IMR-90 (cell line): ENCODE results near the gene SPPL2A. TPM values are rescaled to one million over a fixed set of nuclear protein-coding genes. Genes with fewer than 3 reads are reported as not detected.

ENCODE experiments used
- ATAC-seq: fragments of 200-7000 bp; cut with Tn5 transposase; 2 replicates; pipeline ENCODE4 v1.9.1; 2020; ENCODE audit warnings: low read depth, mild to moderate bottlenecking, moderate library complexity
- BruUV-seq: library from RNA; stranded (reverse); fragments of 400-500 nt; replicated peaks from 2 replicates; lab custom pipeline; 2021; lab: Mats Ljungman, UMichigan
- CTCF ChIA-PET: fragments of 300-600 bp; formaldehyde crosslinking; extraction: SDS; loops from one replicate; lab custom pipeline; 2021; ENCODE audit warnings: antibody characterized with exemption; lab: Yijun Ruan, JAX
- POLR2A ChIA-PET: fragments of 300-600 bp; sonication (Branson Sonifier 250); formaldehyde crosslinking; loops from one replicate; lab custom pipeline; 2022; ENCODE audit warnings: antibody characterized with exemption; ENCODE audit not compliant: unreplicated experiment; lab: Charles Lee
- DNase-seq: peaks from one replicate; pipeline ENCODE4 v3.0.0; 2013
- H2AFZ ChIP-seq: replicated peaks from 2 replicates; pipeline ENCODE3; 2013; ENCODE audit warnings: low read length, mild to moderate bottlenecking; ENCODE audit not compliant: poor library complexity
- H2AK5ac ChIP-seq: 2 replicates; pipeline ENCODE4 v1.6.1; 2013; ENCODE audit warnings: low read depth, low read length, inconsistent platforms
- H2AK9ac ChIP-seq: replicated peaks from 2 replicates; pipeline ENCODE3; 2013; ENCODE audit warnings: mild to moderate bottlenecking, low read depth, low read length, moderate library complexity; ENCODE audit not compliant: poor library complexity
- H2BK120ac ChIP-seq: 2 replicates; pipeline ENCODE4 v1.6.1; 2013; ENCODE audit warnings: low read depth, low read length, inconsistent platforms
- H2BK15ac ChIP-seq: 3 replicates; pipeline ENCODE4 v1.6.1; 2013; ENCODE audit warnings: low read depth, low read length, inconsistent platforms
- H2BK20ac ChIP-seq: 2 replicates; pipeline ENCODE4 v1.6.1; 2013; ENCODE audit warnings: low read depth, mild to moderate bottlenecking, inconsistent platforms, low read length, moderate library complexity
- H2BK5ac ChIP-seq: 2 replicates; pipeline ENCODE4 v1.6.1; 2013; ENCODE audit warnings: mild to moderate bottlenecking, low read depth, low read length, inconsistent platforms; ENCODE audit not compliant: poor library complexity, severe bottlenecking
- H3K14ac ChIP-seq: replicated peaks from 2 replicates; pipeline ENCODE4 v1.6.1; 2013; ENCODE audit warnings: low read depth, low read length, inconsistent platforms
- H3K18ac ChIP-seq: 2 replicates; pipeline ENCODE4 v1.6.1; 2013; ENCODE audit warnings: low read depth, low read length, control low read depth
- H3K23ac ChIP-seq: 2 replicates; pipeline ENCODE4 v1.6.1; 2013; ENCODE audit warnings: low read depth, low read length, inconsistent platforms
- H3K27ac ChIP-seq: 2 replicates; pipeline ENCODE4 v1.5.1; 2013; ENCODE audit warnings: mild to moderate bottlenecking, control low read depth, low read length; ENCODE audit not compliant: insufficient read depth
- H3K27me3 ChIP-seq: 2 replicates; pipeline ENCODE4 v1.6.1; 2013; ENCODE audit warnings: low read length; ENCODE audit not compliant: control insufficient read depth, insufficient read depth
- H3K36me3 ChIP-seq: 2 replicates; pipeline ENCODE4 v1.6.1; 2013; ENCODE audit warnings: low read length, mixed read lengths; ENCODE audit not compliant: control insufficient read depth, insufficient read depth
- H3K4ac ChIP-seq: 2 replicates; pipeline ENCODE4 v1.6.1; 2013; ENCODE audit warnings: low read depth, low read length, inconsistent platforms
- H3K4me1 ChIP-seq: 2 replicates; pipeline ENCODE4 v1.6.1; 2013; ENCODE audit warnings: low read length, mixed read lengths; ENCODE audit not compliant: control insufficient read depth, insufficient read depth
- H3K4me2 ChIP-seq: 2 replicates; pipeline ENCODE4 v1.6.1; 2013; ENCODE audit warnings: low read depth, mild to moderate bottlenecking, control low read depth, low read length, moderate library complexity
- H3K4me3 ChIP-seq: 2 replicates; pipeline ENCODE4 v1.5.1; 2013; ENCODE audit warnings: low read depth, mild to moderate bottlenecking, control low read depth, low read length, moderate library complexity; ENCODE audit not compliant: insufficient read depth
- H3K56ac ChIP-seq: 2 replicates; pipeline ENCODE4 v1.6.1; 2013; ENCODE audit warnings: low read length, inconsistent platforms; ENCODE audit not compliant: insufficient read depth; ENCODE audit errors: extremely low read depth
- H3K79me1 ChIP-seq, 2 experiments: 2 replicates each; pipeline ENCODE4 v1.6.1; 2013; ENCODE audit warnings: low read length in 2 of 2, inconsistent platforms in 1 of 2, low read depth in 1 of 2
- H3K9ac ChIP-seq: 2 replicates; pipeline ENCODE4 v1.6.1; 2013; ENCODE audit warnings: low read depth, low read length, control low read depth
- H3K9me1 ChIP-seq: 2 replicates; pipeline ENCODE4 v1.6.1; 2013; ENCODE audit warnings: low read length, inconsistent platforms; ENCODE audit not compliant: insufficient read depth
- H3K9me3 ChIP-seq: 2 replicates; pipeline ENCODE4 v1.6.1; 2013; ENCODE audit warnings: low read length; ENCODE audit not compliant: control insufficient read depth, insufficient read depth
- H4K20me1 ChIP-seq: 2 replicates; pipeline ENCODE4 v1.6.1; 2013; ENCODE audit warnings: low read length, inconsistent platforms; ENCODE audit not compliant: insufficient read depth
- H4K5ac ChIP-seq: 2 replicates; pipeline ENCODE4 v1.6.1; 2013; ENCODE audit warnings: mild to moderate bottlenecking, low read depth, low read length, control low read depth
- H4K8ac ChIP-seq, 2 experiments: 2 replicates each; pipeline ENCODE4 v1.6.1; 2013; ENCODE audit warnings: low read depth in 2 of 2, low read length in 2 of 2, control low read depth in 1 of 2, inconsistent platforms in 1 of 2
- H4K91ac ChIP-seq: 2 replicates; pipeline ENCODE4 v1.6.1; 2013; ENCODE audit warnings: low read depth, low read length, inconsistent platforms; ENCODE audit not compliant: insufficient read depth
- BHLHE40 ChIP-seq: fragments of 150-350 bp; IDR thresholded peaks from 2 replicates; pipeline ENCODE4 v1.6.1; 2016; ENCODE audit warnings: mild to moderate bottlenecking, low read depth, low read length
- ELK1 ChIP-seq: fragments of 150-350 bp; IDR thresholded peaks from 2 replicates; pipeline ENCODE4 v1.6.1; 2016; ENCODE audit warnings: low read depth, mild to moderate bottlenecking, low read length, moderate library complexity, borderline replicate concordance
- NFE2L2 ChIP-seq: fragments of 150-350 bp; IDR thresholded peaks from 2 replicates; pipeline ENCODE4 v1.6.1; 2016; ENCODE audit warnings: low read depth, mild to moderate bottlenecking, low read length
- POLR2A ChIP-seq: IDR thresholded peaks from 2 replicates; pipeline ENCODE4 v1.6.1; 2012; ENCODE audit warnings: mild to moderate bottlenecking, low read depth, low read length
- RFX5 ChIP-seq: IDR thresholded peaks from 2 replicates; pipeline ENCODE4 v1.8.0; 2012; ENCODE audit warnings: low read depth, mild to moderate bottlenecking, low read length, moderate library complexity
- dilution Hi-C: fragments of 300-500 bp; cut with HindIII; formaldehyde crosslinking; loops from one replicate; pipeline ENCODE4 v1.14.3; 2018; ENCODE audit warnings: low sequenced_read_pairs; ENCODE audit not compliant: unreplicated experiment
- in situ Hi-C: fragments of 300-500 bp; cut with MboI; formaldehyde crosslinking; loops from 3 replicates; pipeline ENCODE4 v1.14.3; 2019; ENCODE audit warnings: low sequenced_read_pairs, inconsistent platforms, mixed read lengths
- intact Hi-C: fragments of 100-400 bp; cut with micrococcal nuclease; formaldehyde crosslinking; loops from 2 replicates; pipeline ENCODE4 v1.10.0; 2022
- polyA plus RNA-seq, 3 experiments: library from polyadenylated mRNA; depleted of rRNA; stranded (reverse); fragments of >200 nt; gene quantifications; 2 replicates each; pipeline ENCODE4 v1.2.3, GENCODE V29; 2012; ENCODE audit warnings: low replicate concordance in 1 of 3
- total RNA-seq: library from RNA; depleted of rRNA; stranded (reverse); fragments of >200 nt; gene quantifications from 2 replicates; pipeline ENCODE4 v1.2.3, GENCODE V29; 2012

Gene SPPL2A
- total and polyA plus RNA-seq, 2 of the 4 experiments (the other 2 are of a cell fraction) = 29.2 to 53.8 TPM

- Histone ChIP-seq H3K56ac (no peak overlapping the region), H3K27ac (no peak overlapping the region), H4K91ac (no peak overlapping the region), H3K4me1 (no peaks in the 10 kb centered on the region), H3K79me1 (no peaks in the 10 kb centered on the region), H4K5ac (no peak overlapping the region), H3K27me3 (peaks cover 9% of the 10 kb centered on the region), H4K20me1 (no peaks in the 10 kb centered on the region), H2BK5ac (no peak overlapping the region), H2BK120ac (no peak overlapping the region), H3K14ac (no peak overlapping the region), H2BK15ac (no peak overlapping the region), H3K9me1 (no peaks in the 10 kb centered on the region), H2AK9ac (no peak overlapping the region), H2AK5ac (no peak overlapping the region), H3K9me3 (no peaks in the 10 kb centered on the region), H3K36me3 (no peaks in the 10 kb centered on the region), H3K23ac (no peak overlapping the region), H4K8ac (no peak overlapping the region), H3K18ac (no peak overlapping the region), H2AFZ (no peak overlapping the region), H3K4me2 (no peak overlapping the region), H2BK20ac (no peak overlapping the region), H3K4me3 (no peak overlapping the region), H3K4ac (no peak overlapping the region), H3K9ac (no peak overlapping the region)
- intact Hi-C loops = loop anchor here (5.0 kb wide), 1 partner anchor 48 kb away; no protein-coding TSS in a partner anchor
- DNase-seq (no peak), ATAC-seq (no peak)
- in situ Hi-C loops = no loop called here
- TF ChIP-seq RFX5 (no peak), POLR2A (no peak), NFE2L2 (no peak), BHLHE40 (no peak), ELK1 (no peak)
- BruUV-seq = no TSS peak
- dilution Hi-C loops = no loop called here
- ChIA-PET CTCF (no interaction called here), POLR2A (no interaction called here)
Observed at GRCh38 chr15:50814634-50815033, 49.1 kb upstream of the SPPL2A start.
